ENCODE measurements around the gene TGFB1I1.
A peak's percentile ranks its signal among the peaks of the same experiment; 100 is the strongest.

Gene TGFB1I1

DNA sequence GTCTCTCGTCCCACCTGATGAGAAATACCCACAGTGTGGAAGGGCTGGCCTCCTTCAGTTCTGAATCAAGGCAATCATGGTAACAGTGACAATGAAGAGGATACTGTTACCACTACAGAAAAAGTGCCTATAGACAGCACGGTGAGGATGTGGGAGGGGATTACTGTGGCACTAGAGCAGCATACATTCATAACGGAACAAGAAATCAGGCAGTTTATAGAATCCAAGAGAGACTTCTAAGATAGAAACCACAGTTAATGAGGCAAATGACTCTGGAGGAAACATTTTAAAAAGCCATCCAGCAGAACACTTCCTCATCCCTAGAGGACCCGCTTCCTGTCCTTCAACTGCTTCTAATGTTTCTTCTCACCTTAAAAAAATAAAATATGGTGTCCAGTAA is 33.5 kb downstream of the TGFB1I1 start:
- TF ChIP-seq, protein P1, sequence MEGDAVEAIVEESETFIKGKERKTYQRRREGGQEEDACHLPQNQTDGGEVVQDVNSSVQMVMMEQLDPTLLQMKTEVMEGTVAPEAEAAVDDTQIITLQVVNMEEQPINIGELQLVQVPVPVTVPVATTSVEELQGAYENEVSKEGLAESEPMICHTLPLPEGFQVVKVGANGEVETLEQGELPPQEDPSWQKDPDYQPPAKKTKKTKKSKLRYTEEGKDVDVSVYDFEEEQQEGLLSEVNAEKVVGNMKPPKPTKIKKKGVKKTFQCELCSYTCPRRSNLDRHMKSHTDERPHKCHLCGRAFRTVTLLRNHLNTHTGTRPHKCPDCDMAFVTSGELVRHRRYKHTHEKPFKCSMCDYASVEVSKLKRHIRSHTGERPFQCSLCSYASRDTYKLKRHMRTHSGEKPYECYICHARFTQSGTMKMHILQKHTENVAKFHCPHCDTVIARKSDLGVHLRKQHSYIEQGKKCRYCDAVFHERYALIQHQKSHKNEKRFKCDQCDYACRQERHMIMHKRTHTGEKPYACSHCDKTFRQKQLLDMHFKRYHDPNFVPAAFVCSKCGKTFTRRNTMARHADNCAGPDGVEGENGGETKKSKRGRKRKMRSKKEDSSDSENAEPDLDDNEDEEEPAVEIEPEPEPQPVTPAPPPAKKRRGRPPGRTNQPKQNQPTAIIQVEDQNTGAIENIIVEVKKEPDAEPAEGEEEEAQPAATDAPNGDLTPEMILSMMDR (conservative IDR thresholded peaks at IDR 0.05) = no peak
- TF ChIP-seq ZFX (IDR thresholded peaks at IDR 0.05) = no peak
- no peak overlapping the region for H3K27ac ChIP-seq

DNA sequence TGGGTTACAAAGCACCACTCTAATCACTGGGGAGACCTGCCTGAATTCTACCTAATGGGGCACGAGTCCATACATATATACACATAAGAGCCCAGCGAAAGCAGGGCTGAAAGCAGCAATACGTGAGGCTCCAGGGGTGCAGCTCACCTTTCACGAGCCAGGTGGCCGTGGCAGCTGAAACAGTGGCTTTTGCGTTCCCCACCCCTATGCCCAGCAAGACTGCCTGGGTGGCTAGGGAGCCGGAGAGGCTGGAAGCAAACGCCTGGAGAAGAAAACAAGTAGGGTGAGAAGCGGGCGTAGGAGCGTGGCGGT is 35.6 kb downstream of the TGFB1I1 start:
- H3K27ac ChIP-seq = peak overlapping the region; percentile 89
- TF ChIP-seq ZFX (IDR thresholded peaks at IDR 0.05) = no peak
- TF ChIP-seq, protein P1 (conservative IDR thresholded peaks at IDR 0.05) = no peak

DNA sequence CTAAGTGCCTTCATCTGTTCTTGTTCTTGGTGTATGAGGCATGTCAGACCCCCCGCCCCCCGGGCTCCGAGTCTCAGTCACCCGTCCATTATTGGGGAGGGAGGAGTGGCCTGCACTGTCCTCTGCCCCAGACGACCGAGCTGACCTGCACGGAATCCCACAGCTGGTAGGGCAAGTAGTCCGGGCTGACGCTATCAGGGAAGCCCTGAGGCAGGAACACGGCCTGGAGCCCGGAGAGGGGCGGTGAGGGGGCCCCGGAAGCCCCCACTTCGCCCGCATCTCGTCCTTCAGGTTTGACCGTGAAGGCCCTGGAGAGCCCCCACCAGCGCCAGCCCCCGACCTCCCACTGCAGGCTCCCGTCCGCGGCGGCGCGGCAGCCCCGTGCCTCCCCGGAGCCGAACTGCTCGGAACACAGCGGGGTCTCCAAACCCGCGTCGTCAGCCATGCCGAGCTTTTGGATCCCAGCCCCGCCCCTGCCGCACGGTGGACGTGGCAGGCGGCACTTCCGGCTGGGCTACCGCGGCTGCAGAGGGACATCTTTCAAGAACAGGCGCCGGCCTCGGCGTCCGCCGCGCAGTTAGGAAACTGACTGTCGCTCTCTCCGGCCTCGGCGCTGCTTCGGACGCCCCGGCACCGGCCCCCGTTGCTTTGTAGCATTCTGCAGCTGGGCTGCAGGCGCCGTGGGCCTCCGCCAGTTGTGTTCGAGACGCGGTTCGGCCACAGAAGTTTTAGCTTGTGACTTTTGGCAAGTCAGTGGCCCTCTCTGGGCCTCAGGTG is 36.2 kb downstream of the TGFB1I1 start, which contains the start of gene RUSF1:
TSS of gene RUSF1 (minus strand) at position 463 of the 777 bp plus-strand sequence. CDS start at position 445, 18 bp downstream.
- TF ChIP-seq ZFX (IDR thresholded peaks at IDR 0.05) = peak; percentile 95
- TF ChIP-seq, protein P1 (conservative IDR thresholded peaks at IDR 0.05) = no peak
- peak within 1 kb of the TSS; percentile 89 for H3K27ac ChIP-seq

DNA sequence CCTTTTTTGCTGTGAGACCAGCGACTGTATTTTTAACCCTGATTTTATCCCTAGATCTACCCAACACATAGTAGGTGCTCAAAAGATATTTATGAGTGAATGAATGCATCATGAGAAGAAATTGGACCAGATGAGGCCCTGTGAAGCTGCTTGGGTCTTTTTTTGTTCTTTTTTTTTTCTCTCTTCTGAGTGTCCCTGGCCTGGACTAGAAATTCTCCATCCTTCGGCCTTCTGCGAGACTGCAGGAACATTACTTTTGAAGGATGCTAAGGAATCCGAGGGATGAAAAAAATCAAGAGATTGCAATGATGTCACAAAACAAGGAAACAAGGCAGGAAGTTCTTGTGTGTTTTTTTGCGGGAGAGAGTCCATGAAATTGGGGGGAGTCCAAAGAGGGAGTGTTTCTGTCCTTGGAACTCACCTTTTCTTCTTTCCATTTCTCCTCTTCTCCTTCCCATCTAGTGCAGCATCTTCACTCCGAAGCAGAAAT is 36.8 kb downstream of the TGFB1I1 start:
- peak overlapping the region; percentile 89 for H3K27ac ChIP-seq
- peak; percentile 49 for TF ChIP-seq ZFX (IDR thresholded peaks at IDR 0.05)
- TF ChIP-seq, protein P1 (conservative IDR thresholded peaks at IDR 0.05) = no peak

DNA sequence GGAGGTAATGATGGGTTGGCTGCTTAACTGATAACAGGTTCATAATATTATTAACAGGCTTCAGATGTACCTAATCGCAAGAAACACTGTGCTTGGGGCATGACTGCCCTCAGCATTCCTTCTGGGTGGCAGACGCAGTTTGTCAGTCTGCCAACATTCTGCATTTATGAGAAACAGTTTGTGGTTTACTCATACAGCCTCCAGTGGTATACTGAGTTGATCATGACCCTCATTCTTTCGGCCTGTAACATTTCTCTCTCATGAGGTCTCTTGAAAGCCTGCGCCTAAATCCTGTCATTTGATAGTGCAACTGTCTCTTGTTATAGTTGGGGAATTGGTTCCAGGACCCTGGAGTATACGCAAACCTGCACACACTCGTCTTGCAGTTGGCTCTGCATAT is 41.2 kb downstream of the TGFB1I1 start:
- no peak overlapping the region for H3K27ac ChIP-seq
- TF ChIP-seq, protein P1 (conservative IDR thresholded peaks at IDR 0.05) = no peak
- no peak for TF ChIP-seq ZFX (IDR thresholded peaks at IDR 0.05)

DNA sequence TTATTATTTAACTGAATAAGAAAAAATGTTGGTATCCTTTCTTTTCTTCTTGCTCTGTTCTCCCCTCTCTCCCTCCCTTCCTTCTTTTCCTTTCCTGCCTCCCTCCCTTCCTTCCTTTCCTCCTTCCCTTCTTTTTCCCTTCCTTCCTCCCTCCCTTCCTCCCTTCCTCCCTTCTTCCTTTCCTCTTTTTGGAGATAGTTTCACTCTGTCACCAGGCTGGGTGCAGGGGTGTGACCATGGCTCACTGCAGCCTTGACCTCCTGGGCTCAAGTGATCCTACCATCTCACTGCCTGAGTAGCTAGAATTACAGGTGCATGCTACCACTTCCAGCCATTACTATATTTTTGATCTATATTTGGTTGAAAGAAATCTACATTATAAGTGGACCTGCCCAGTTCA is 41.9 kb downstream of the TGFB1I1 start:
- no peak overlapping the region for H3K27ac ChIP-seq
- no peak for TF ChIP-seq ZFX (IDR thresholded peaks at IDR 0.05)
- TF ChIP-seq, protein P1 (conservative IDR thresholded peaks at IDR 0.05) = no peak

DNA sequence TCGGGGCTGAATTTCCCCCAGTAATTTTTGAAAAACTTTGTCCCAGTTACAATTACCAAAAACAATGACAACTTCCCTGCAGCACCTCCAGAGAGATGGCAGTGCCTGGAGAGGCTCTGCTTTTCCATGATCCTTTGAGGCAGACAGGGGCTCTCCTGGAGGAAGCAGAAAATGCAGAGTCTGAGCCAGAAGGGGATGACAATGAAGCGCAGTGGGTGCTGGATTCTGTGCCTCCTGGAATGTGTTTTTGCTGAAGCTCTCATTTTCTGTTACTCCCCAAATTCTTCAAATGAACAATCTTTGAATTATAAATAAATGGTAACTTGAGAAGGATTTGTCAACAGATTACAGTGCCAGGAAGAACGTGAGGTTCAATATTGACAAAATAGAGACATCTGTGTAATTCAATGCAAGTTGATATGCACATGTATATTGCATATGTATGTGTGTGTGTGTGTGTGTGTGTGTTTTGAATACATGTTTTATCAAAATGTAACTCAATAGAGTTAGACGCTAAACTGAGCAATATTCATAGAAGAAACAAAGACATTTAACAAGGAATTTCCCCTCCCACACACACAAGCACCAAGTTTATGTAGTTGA is 45.9 kb downstream of the TGFB1I1 start:
- no peak overlapping the region for H3K27ac ChIP-seq
- TF ChIP-seq, protein P1 (conservative IDR thresholded peaks at IDR 0.05) = no peak
- no peak for TF ChIP-seq ZFX (IDR thresholded peaks at IDR 0.05)

Measured in C4-2B (cell line).